ENCODE data around the gene PPP3CA.
"Not testable (repeated sequence)": the region's sequence is repeated elsewhere in the genome, so short reads cannot be mapped to it uniquely, and the experiment has no call there.

Gene PPP3CA

GRCh38 chr4:101008503-101008902, 338.8 kb downstream of the PPP3CA start:
- no peak for DNase-seq (ENCODE audit: low spot score)

GRCh38 chr4:101005659-101006058, 341.7 kb downstream of the PPP3CA start:
- no peak for DNase-seq (ENCODE audit: low spot score)

GRCh38 chr4:101000496-101000895, 346.8 kb downstream of the PPP3CA start:
- no peak for DNase-seq (ENCODE audit: low spot score)

- DNase-seq (ENCODE audit: low spot score), result no peak
Observed at GRCh38 chr4:100995671-100996070, 351.7 kb downstream of the PPP3CA start.

GRCh38 chr4:100995002-100995401, 352.3 kb downstream of the PPP3CA start:
- not testable (repeated sequence) for DNase-seq (ENCODE audit: low spot score)

- DNase-seq (ENCODE audit: low spot score), result not testable (repeated sequence)
Observed at GRCh38 chr4:100991332-100992069, 355.8 kb downstream of the PPP3CA start.

- no peak for DNase-seq (ENCODE audit: low spot score)
Observed at GRCh38 chr4:100989401-100989800, 357.9 kb downstream of the PPP3CA start.

GRCh38 chr4:100988876-100989275, 358.4 kb downstream of the PPP3CA start:
- no peak for DNase-seq (ENCODE audit: low spot score)

GRCh38 chr4:100986360-100986868, 360.9 kb downstream of the PPP3CA start:
- no peak for DNase-seq (ENCODE audit: low spot score)

GRCh38 chr4:100985576-100985975, 361.8 kb downstream of the PPP3CA start:
- DNase-seq (ENCODE audit: low spot score), result no peak

GRCh38 chr4:100984901-100985300, 362.4 kb downstream of the PPP3CA start:
- no peak for DNase-seq (ENCODE audit: low spot score)

- DNase-seq (ENCODE audit: low spot score), result no peak
Observed at GRCh38 chr4:100983426-100983825, 363.9 kb downstream of the PPP3CA start.

- no peak for DNase-seq (ENCODE audit: low spot score)
Observed at GRCh38 chr4:100982345-100982744, 365.0 kb downstream of the PPP3CA start.

- DNase-seq (ENCODE audit: low spot score), result no peak
Observed at GRCh38 chr4:100981447-100982204, 365.7 kb downstream of the PPP3CA start.

- DNase-seq (ENCODE audit: low spot score), result no peak
Observed at GRCh38 chr4:100979736-100980135, 367.6 kb downstream of the PPP3CA start.

GRCh38 chr4:100977746-100978397, 369.5 kb downstream of the PPP3CA start:
- no peak for DNase-seq (ENCODE audit: low spot score)

GRCh38 chr4:100977274-100977673, 370.1 kb downstream of the PPP3CA start:
- no peak for DNase-seq (ENCODE audit: low spot score)
